ENCODE measurements around the gene WIPF3. TPM values are rescaled to one million over a fixed set of nuclear protein-coding genes. Genes with fewer than 3 reads are reported as not detected.
"Not testable (repeated sequence)": the region's sequence is repeated elsewhere in the genome, so short reads cannot be mapped to it uniquely, and the experiment has no call there.

WIPF3 gene
- total RNA-seq, 1 experiment from 2014 or later: 11.6 TPM

GRCh38 chr7:29890251-29890650 lies 83.9 kb downstream of the WIPF3 start:
- DNase-seq: no peak
- Mint-ChIP-seq H3K4me1 (peaks cover under 1 to 4% of the 10 kb centered on the region in 2 experiments), H3K36me3 (ENCODE audit: insufficient read depth in 1 of 3, low read depth in 3 of 3) (peaks cover under 1 to 26% (median 19%) of the 10 kb centered on the region in 3 experiments; a peak in 5 of 7 replicates), H3K27me3 (ENCODE audit: low read depth) (no peaks in the 10 kb centered on the region), H3K9me3 (no peaks in the 10 kb centered on the region; a peak in 1 of 5 replicates), H3K4me3 (no peak overlapping the region), H3K27ac (no peak overlapping the region; a peak in 2 of 7 replicates)
- Histone ChIP-seq H4K20me1 (ENCODE audit: control insufficient read depth, insufficient read depth, insufficient read length) (no peaks in the 10 kb centered on the region), H3K9me3 (ENCODE audit: control insufficient read depth, low read depth, low read length) (no peaks in the 10 kb centered on the region), H4K5ac (ENCODE audit: insufficient read length, low read depth, low read length) (no peak overlapping the region), H3K14ac (ENCODE audit: insufficient read depth, low read length) (no peak overlapping the region), H3K56ac (ENCODE audit: insufficient read length, low read depth, low read length) (no peak overlapping the region), H3K79me1 (ENCODE audit: insufficient read depth, low read depth, low read length, poor library complexity, severe bottlenecking) (no peaks in the 10 kb centered on the region), H3K23ac (ENCODE audit: insufficient read length, low read depth, low read length) (no peak overlapping the region), H3K18ac (ENCODE audit: insufficient read length, low read depth, low read length) (no peak overlapping the region), H3K27me3 (ENCODE audit: insufficient read depth, low read length) (no peaks in the 10 kb centered on the region), H2AFZ (ENCODE audit: low read length) (no peak overlapping the region), H2BK20ac (ENCODE audit: low read depth, low read length, poor library complexity, severe bottlenecking) (no peak overlapping the region), H3K4me2 (ENCODE audit: insufficient read depth, insufficient read length, low read length) (no peak overlapping the region), H4K91ac (ENCODE audit: insufficient read length, low read depth, low read length) (no peak overlapping the region), H2BK12ac (ENCODE audit: insufficient read length, low read depth, low read length) (no peak overlapping the region), H3K79me2 (ENCODE audit: insufficient read depth, low read length) (no peaks in the 10 kb centered on the region), H3K4ac (ENCODE audit: low read depth, low read length) (no peak overlapping the region), H4K8ac (replicated peaks; ENCODE audit: insufficient read length, low read depth, low read length) (no peak overlapping the region), H2BK15ac (ENCODE audit: low read depth, low read length) (no peak overlapping the region), H2BK5ac (ENCODE audit: insufficient read length, low read length) (no peak overlapping the region), H3T11ph (ENCODE audit: low read length) (no peak overlapping the region), H3K4me1 (ENCODE audit: insufficient read depth, low read length) (no peaks in the 10 kb centered on the region), H3K27ac (ENCODE audit: insufficient read length, low read depth, low read length) (no peak overlapping the region), H2BK120ac (ENCODE audit: low read depth, low read length, poor library complexity, severe bottlenecking) (no peak overlapping the region), H3K9ac (ENCODE audit: extremely low read depth, insufficient read length, low read length) (no peak overlapping the region), H2AK5ac (ENCODE audit: insufficient read length, low read length) (no peak overlapping the region), H3K23me2 (ENCODE audit: insufficient read length, low read depth, low read length, poor library complexity, severe bottlenecking) (no peaks in the 10 kb centered on the region)
- no CpG with 5 or more reads among the region's 4 CpGs for WGBS (ENCODE audit: extremely low coverage, insufficient read length, low lambda C conversion rate)
- no peak for TF ChIP-seq CTCF (conservative IDR thresholded peaks at IDR 0.05)

- not testable (repeated sequence) for H3K9me3 ChIP-seq (ENCODE audit: control insufficient read depth, low read depth, low read length); H3K27ac ChIP-seq (ENCODE audit: insufficient read length, low read depth, low read length); H2BK5ac ChIP-seq (ENCODE audit: insufficient read length, low read length); H4K20me1 ChIP-seq (ENCODE audit: control insufficient read depth, insufficient read depth, insufficient read length); H3K4ac ChIP-seq (ENCODE audit: low read depth, low read length); H2BK120ac ChIP-seq (ENCODE audit: low read depth, low read length, poor library complexity, severe bottlenecking); H4K5ac ChIP-seq (ENCODE audit: insufficient read length, low read depth, low read length); H4K8ac ChIP-seq (replicated peaks; ENCODE audit: insufficient read length, low read depth, low read length); H3K4me1 ChIP-seq (ENCODE audit: insufficient read depth, low read length); H3K4me2 ChIP-seq (ENCODE audit: insufficient read depth, insufficient read length, low read length); H3K4me1 Mint-ChIP-seq; H3K79me1 ChIP-seq (ENCODE audit: insufficient read depth, low read depth, low read length, poor library complexity, severe bottlenecking); DNase-seq; H3T11ph ChIP-seq (ENCODE audit: low read length); H3K23ac ChIP-seq (ENCODE audit: insufficient read length, low read depth, low read length); H3K9ac ChIP-seq (ENCODE audit: extremely low read depth, insufficient read length, low read length); H2BK12ac ChIP-seq (ENCODE audit: insufficient read length, low read depth, low read length); H3K4me3 Mint-ChIP-seq; H3K56ac ChIP-seq (ENCODE audit: insufficient read length, low read depth, low read length); H2BK20ac ChIP-seq (ENCODE audit: low read depth, low read length, poor library complexity, severe bottlenecking); H2BK15ac ChIP-seq (ENCODE audit: low read depth, low read length); H3K27me3 Mint-ChIP-seq (ENCODE audit: low read depth); H2AFZ ChIP-seq (ENCODE audit: low read length); H3K27me3 ChIP-seq (ENCODE audit: insufficient read depth, low read length); H3K79me2 ChIP-seq (ENCODE audit: insufficient read depth, low read length); H3K9me3 Mint-ChIP-seq; H2AK5ac ChIP-seq (ENCODE audit: insufficient read length, low read length); H4K91ac ChIP-seq (ENCODE audit: insufficient read length, low read depth, low read length); H3K18ac ChIP-seq (ENCODE audit: insufficient read length, low read depth, low read length); H3K14ac ChIP-seq (ENCODE audit: insufficient read depth, low read length); H3K23me2 ChIP-seq (ENCODE audit: insufficient read length, low read depth, low read length, poor library complexity, severe bottlenecking); H3K27ac Mint-ChIP-seq
- WGBS (ENCODE audit: extremely low coverage, insufficient read length, low lambda C conversion rate): no CpG with 5 or more reads among the region's 14 CpGs
- H3K36me3 Mint-ChIP-seq (ENCODE audit: insufficient read depth in 1 of 3, low read depth in 3 of 3): peaks cover 6 to 31% (median 19%) of the 10 kb centered on the region in 3 experiments
Measured at GRCh38 chr7:29890786-29891185, 84.5 kb downstream of the WIPF3 start.

Measured in H9 (cell line).